Measurements from ENCODE around the gene ZNF558. TPM values are rescaled to one million over a fixed set of nuclear protein-coding genes. Genes with fewer than 3 reads are reported as not detected.

ZNF558 gene
- total RNA-seq, result 10 to 100 TPM; 27.2 to 30.1 TPM

DNA sequence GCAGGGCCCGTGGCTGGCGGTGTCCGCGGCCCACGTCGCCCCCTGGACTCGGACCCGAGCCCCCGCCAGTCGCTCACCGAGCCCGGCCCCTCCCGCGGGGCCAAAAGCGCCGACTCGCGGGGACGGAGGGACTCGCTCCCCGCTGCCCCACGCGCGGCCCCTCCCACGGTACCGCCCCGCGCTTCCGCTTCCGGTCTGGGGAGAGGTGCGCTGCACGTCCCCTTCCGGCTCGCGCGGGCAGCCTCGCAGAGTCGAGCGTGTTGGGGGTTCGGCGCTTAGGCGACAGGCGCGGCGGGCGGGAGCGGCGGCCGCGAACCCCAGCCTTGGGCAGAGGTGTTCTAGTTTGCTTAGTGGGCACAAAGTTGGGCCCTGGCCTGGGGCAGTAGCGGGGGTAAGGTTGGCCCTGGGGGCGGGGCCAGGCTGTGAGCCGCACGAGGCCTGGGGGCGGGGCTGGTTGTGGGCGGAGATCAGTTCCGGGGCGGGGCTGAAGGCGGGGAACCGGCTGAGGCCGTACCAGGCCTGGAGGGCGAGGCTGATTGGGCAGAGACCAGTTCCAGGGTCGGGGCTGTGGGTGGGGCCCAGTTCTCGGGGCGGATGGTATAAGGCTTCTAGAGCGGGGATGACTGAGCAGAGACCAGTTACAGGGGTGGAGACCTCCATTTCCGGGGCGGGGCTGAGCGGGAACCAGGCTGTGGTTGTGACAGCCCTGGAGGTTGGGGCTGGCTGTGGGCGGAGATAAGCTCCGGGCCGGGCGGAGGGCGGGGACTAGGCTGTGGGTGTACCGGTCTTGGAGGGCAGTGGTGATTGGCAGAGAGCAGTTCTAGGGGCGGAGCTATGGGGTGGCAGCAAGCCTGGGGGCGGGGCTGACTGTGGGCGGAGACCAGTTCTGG is at the start of gene ZNF558, which contains the start of gene MBD3L1:
TSS of gene ZNF558 (minus strand) at position 173 of the 890 bp plus-strand sequence. CDS start 9,645 bp downstream, outside the sequence.
TSS of gene MBD3L1 (plus strand) at position 246 of the 890 bp plus-strand sequence. CDS start 10,302 bp downstream, outside the sequence.

Other genes with a start within 250 kb of the ZNF558 start
- gene ADAMTS10, start 221.6 kb downstream of the ZNF558 start, total RNA-seq, result 10 to 100 TPM; 19.3 to 24.7 TPM
- not detected for gene NFILZ, start 201.7 kb downstream of the ZNF558 start, total RNA-seq
- gene ACTL9, start 133.5 kb downstream of the ZNF558 start, total RNA-seq, result not detected
- gene OR2Z1, start 110.7 kb downstream of the ZNF558 start, total RNA-seq, result not detected
- gene MBD3L1, start 73 bp upstream of the ZNF558 start, total RNA-seq, result not detected
- not detected for gene MUC16, start 178.1 kb upstream of the ZNF558 start, total RNA-seq